Measurements from ENCODE around the gene HOXC12.

HOXC12 gene, protein sequence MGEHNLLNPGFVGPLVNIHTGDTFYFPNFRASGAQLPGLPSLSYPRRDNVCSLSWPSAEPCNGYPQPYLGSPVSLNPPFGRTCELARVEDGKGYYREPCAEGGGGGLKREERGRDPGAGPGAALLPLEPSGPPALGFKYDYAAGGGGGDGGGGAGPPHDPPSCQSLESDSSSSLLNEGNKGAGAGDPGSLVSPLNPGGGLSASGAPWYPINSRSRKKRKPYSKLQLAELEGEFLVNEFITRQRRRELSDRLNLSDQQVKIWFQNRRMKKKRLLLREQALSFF

DNA sequence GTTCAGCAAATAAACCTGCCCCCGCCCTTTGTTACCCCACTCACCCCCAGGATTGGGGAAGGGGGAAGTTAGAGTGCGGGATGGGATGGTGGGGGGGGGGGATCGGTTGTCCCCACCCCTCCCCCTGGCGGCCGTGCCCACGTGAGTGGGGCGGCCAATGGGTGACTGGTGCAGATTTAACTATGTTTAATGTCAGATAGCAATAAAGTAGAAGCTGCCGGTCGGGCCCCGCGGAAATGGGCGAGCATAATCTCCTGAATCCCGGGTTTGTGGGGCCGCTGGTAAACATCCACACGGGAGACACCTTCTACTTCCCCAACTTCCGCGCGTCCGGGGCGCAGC, at the start of gene HOXC12:
TSS of gene HOXC12 (plus strand) at position 210 of the 342 bp plus-strand sequence. CDS start at position 237, 27 bp downstream.
- no peak for DNase-seq

DNA sequence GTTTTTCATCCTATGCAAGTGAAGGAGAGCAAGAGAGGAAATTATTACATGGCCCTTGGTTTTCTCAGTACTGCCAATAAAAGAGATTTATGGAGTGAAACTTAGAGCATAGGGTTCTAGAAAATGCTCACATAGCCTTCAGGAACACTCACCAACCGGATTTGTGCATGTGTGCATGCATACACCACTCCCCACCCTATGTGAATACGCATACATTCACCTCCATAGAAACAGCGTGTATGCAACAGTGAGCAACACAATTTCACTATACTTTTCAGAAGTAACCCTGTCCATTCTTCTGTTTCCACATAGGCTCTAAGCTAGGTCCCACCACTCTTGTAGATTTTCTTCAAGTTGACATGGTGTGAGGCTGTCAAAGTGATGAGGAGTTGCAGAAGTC, 47.6 kb upstream of the HOXC12 start:
- no peak for DNase-seq

DNA sequence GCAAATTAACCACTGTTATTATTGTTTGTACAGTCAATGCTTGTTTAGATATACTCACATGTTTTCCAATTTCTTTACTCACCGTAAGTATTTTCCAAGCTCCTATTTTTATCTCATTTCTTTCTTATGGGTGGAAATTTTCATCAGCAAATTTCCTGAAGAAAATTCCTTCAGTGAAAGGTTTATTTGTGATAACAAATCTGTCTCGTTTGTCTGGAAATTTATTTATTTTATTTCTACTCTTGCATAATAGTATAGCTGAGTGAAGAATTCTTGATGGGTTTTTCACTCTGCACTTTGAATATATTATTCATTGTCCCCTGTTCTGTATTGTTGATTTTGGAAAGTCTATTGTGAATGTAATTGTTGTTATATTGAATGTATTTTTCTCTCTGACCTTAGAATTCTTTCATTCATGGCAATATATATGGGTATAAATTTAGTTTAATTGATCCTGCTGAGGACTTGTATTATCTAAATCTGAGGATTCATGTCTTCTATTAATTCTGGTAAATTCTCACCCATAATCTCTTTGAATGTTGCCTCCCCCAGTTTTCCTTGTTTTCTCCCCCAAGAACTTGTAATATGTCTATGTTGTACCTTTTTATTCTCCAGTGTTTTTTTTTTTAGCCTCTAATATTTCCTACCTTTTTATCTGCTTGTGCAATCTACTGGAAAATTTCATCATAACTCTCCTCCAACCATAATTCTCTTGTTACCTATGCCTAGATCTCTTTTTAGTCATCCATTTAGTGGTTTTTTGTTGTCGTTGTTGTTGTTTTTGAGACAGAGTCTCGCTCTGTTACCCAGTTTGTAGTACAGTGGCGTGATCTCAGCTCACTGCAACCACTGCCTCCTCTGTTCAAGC, 37.7 kb upstream of the HOXC12 start:
- no peak for DNase-seq

DNA sequence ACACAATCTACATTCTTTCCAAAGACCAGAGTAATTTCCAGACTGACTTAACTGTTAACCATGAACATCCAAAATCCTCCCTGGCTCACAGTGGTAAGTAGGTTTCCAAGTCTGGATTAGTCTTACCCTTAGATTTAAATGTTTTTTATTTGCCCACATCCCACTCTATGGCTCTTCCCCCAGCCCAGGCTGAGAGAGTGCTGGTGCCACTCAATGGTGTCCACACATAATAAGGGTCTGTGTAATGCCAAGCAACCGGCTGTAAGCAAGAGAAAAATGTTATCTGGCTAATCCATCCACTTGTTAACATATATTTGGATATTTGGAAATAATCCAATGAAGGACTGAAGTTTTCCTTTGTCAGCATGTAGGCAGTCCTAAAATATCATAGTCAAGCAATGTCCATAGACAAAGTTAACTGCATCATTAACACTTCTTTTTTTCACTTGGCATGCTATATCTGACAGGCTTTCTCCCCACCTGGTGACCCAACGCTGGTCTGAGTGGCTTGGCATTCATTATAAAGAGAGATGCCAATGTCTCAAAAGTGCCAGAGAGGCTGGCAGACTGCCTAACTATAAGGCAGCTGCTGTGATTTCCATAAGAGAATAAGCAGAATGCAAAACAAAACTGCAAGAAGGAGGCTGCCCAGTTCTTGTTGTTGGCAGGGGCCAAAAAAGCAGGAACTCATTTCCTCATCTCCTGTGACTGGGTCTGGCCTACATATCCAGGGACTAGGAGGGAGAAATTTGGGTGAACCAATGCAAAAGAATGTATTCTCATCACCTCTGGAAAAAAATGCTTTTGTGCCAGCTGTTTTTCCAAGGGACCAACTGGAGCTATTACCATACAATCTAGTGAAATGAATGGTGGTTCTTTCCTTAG, 29.9 kb upstream of the HOXC12 start:
- DNase-seq: no peak

DNA sequence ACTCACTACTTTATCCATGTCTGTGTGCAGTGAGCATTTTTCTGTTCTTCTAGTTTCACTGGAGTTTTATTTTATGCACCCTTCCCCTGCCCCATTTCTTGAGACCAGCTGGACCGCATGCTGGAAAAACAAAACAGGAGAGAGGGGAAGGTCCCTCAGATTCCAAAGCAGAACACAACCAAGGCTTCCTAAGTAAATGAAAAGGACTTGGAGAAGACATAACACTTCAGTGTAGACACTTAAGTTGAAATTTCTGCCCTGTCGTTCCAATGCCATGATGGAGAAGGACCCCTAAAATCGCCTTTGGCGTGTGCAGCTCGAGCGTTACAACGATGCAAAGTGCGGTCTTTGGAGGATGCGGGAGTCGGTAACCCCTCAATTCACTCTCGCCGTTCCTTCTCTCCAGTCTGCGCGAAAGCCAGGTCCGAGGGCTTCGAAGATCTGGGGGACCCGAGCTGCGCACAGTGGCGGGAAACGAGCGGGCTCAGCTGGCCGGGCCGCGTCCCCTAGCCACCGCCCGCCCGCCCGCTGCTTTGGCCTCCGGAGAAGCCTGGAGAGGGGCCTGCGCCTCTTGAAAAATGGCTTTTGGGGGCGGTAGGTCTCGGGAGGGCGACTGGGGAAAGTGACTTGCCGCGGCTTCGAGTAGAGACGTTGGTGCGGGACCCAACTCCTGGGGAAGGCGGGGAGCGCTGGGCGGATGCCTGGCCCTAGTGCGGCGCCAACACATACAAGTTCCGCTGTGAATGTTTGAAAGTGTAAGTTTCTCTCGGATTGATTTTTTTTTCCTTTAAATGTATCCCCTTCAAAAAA, 27.3 kb upstream of the HOXC12 start:
- no peak for DNase-seq

DNA sequence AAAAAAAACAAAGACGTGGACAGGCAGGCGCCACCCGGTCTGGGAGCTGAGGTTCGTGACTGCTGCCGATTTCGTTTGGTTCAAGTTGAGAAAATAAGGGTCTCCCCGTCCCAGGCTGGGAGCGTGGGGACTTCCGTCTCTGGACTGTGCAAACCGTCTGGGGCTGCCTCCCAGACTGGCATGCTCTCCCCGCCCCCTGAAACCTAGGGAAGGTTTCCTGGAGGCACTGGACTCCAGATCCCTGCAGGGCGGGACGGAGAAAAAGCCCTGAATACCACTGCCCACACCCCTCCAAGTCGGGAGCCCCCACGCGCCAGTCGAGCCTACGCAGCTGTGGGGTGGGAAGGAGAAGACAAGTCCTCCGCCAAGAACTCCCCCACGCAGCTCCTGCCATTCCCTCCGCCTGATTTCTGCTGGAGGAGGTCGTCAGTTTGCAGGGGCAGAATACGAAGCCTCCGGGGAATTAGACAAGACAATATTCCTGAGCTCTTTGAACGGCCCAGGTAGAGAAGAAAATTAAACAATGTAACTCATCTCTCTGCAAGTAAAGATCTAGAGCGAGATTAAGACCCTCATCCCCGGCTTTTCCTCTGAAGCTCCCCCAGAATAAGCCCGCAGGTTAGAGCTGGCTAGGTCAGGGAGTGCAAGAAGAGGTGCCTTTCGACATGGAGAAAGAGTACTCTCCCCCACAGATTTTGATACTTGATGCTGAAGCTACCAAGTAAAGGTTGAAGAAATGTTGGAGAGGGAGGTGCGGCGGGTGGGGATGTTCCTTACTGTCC, 26.5 kb upstream of the HOXC12 start:
- no peak for DNase-seq

DNA sequence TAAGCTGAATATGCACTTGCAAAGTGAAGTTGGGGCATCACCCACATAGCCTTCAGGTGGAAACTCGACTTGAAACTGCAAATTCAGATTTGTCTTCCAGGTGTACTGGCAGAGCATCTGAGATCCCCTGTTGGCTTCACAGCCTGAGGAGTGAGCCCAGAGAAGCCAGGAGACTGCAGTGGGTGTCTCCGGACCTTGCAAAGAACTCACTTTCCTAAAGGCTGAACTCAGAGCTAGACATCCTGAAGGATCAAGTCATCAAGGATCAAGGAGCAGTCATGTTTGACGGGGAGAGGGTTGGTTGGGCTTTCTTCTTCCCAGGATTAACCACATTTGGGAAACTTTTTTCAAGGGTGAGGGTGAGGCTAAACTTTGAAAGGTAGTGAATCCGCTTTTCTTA, 25.2 kb upstream of the HOXC12 start:
- no peak for DNase-seq

DNA sequence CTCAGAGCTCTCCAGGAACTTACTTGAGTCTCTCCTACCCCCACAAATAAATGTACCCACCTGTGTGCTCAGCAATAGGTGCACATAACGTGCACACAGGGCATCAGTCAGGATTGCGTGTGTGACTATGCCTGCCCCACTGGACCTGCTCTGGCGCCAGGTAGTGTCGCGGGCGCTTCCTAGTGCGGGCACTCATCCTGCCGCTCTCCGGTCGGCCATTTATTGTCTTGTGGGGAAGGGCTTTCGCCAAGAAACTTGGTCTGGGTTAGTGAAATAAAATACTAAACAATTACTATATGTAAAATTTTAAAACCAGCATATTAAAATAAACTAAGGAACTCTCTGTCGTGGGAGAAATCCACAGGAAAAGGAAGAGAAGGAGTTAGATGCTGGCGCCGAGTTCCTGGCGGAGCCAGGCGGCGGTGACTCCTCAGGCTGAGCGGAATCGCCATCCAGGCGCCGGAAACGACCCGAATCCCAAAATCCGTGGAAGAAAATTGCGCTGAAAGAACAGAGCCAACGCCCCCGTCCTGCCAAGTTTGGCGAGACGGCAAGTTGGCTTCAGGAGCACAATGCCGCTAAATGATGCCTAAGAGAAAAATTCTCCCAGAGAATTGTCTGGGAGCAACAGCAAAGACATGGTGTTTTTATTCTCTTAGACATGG, 24.0 kb upstream of the HOXC12 start:
- no peak for DNase-seq

DNA sequence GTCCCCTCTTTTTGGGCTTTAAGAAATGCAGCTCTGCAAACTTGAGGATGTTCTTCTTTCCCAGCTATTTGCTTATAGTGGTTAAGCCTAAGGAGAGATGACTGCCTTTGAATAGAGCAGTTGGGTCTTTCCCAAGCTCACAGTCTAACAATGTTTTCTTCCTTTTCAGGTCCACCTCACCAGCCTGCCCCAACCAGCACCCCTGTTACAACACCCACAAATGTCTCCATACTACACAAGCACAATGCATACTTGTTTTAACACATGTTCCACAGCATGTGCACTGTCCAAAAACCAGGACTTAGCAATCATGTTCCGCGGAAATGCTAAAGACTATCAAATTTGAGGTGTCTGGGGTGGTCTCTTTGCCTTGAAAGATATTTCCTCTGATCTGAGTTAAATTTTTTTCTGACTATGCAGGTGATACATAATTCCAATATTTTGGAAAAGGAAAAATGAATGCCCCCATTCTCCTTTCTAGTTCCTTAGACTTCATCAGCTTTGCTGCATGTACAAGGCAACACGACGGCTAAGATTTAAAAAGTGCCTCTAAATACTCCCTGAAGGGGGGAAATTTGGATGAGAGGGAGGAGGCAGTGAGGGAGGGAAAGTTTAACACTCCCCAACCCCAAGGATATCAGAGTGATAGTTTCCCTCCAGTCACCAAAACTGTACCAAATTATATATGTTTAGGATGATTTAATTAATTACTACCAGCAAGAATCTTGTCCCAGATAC, 22.7 kb upstream of the HOXC12 start:
- DNase-seq: no peak

DNA sequence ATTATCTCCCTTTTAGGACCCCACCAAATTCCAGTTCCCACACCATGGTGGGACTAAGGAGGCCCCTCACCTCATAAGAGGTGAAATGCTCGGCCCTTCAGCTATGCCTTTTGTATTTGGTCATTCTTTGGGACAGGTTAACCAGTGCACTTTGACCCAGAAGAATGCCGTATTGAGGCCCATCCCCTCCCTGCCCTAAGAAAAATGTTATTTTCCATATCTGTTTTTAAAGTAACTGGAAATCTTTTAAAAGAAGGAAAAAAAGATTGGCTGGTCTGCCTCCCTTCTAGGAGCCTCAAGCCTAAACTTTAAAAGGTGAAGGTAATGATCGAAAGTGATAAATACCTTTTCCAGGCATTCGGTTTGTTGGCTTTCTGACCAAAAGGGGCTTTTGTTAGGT, 21.8 kb upstream of the HOXC12 start:
- no peak for DNase-seq

DNA sequence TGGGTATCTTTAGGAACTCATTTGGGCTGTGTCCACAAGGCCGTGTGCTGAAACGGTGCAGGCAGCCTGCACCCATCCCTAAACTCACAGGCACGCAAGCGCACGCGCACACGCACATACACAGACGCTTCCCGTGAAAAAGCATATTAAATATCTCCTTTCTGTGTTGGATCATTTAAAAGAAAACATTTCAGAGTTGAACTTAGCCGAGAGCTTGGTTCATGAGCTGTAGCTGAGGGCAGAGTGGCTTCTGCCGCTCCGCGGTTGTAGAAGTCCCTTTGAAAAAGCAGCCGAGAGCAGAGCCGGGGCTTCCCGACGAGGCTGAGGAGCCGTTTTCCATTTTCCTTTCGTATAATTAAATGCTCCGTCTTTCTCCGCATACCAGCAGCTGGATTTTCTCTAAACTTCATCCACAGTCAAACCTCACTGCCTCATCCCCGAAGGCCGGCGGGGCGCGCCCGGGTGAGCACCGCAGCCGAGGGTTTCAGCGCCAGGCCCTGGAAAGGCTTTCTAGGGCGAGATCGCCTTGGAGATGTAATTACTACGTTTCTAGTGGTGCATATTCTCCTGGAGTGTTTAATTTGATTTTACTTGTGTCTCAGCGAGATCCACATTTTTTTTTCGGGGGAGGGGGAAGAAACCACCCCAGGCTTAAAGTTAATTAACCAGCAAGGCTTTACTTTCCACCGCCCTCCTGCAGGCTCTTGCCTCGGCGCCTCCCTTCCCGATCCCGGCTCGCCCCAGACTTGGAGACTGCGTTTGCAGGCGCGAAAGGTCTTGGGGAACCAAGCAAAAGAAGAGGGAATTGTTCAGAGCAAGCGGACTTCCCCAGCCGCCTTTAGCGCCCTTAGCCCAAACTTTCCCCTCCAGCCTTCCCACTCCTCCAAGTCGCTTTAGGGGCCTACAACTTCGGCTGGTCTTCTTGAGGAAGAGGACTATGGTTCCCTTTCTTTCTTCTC, 19.0 kb upstream of the HOXC12 start:
- no peak for DNase-seq

DNA sequence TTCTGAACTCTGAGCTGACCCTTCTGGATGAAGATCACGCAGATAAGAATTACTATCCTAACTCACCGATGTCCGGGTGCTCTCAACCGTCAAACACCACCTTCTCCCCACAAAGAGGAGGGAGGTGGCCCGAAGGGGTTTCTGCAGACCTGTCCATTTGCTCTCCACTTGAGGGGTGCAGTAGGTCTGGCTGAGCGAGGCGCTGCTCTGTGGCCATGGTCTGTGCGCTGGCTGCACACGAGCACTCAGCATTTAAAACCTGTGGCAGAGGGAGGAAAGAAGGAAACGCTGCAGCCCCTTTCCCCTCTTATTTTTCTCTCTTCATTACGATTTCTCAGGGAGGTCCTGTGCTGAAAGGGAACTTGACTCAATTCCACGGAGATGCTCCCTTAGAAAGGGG, 17.6 kb upstream of the HOXC12 start:
- DNase-seq: no peak

DNA sequence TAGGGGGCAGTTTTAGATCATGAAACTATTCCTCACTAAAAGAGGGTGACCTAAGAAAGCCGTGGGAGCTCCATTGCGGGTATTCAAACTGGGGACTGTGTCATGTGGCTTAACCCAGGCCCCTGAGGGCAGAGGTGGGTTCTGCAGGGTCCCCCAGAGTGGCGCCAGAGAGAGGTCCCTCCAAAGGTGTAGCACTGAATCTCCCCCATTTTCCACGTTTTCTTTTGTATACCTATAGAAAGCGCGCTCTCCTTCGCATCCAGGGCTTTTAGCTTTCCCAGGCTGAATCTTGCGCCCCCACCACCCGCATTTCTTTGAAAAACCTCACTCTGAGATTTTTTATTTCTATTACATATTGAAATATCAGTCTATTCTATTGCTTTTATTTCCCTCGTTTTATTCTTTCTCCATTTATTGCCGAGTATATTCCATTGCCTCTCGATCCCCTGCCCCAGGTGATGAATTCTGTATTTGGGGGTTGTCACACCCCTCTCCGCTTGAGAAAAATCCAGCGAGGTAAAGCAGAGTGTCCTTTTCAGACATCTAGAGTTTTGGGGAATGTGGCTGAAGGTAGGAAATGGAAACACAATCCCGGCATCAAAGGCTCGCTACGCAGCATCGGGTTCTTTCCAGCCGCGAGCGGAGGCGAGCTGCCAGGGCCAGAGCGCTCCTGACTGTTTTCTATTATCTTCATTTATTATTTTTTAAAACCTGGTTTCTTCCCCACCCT, 16.9 kb upstream of the HOXC12 start:
- no peak for DNase-seq

DNA sequence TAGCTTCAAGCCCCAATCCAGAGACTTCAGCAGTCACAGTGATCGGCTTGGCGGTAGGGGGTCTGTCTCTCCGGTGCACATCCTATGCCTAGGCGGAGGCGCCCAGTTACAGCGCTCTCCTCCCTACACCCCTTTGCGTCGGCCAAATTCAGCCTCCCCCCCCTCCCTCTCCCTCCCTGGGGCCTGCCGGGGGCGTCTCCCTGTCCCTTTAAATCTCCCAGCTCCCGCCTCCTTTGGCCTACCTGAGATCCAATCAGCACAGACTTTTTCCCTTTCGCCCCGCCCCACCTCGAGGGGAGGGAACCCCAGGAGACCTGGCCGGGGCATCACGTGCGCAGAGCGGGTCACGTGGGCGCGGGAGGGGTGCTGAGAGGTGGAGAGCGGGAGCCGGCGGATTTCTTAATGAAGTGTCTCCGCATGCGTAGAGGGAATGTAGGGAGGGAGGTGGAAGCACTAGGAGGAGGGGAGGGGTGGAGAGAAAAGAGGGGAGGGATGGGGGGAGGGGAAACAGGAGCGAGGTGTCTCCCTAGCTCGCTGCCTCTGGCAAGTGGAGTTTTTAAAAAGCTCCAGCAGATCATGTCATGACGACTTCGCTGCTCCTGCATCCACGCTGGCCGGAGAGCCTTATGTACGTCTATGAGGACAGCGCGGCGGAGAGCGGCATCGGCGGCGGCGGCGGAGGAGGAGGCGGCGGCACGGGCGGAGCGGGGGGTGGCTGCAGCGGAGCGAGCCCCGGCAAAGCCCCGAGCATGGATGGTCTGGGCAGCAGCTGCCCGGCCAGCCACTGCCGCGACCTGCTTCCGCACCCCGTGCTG, 16.2 kb upstream of the HOXC12 start, which contains the start of gene HOXC13:
TSS of gene HOXC13 (plus strand) at position 506 of the 815 bp plus-strand sequence. CDS start at position 582, 76 bp downstream.
- DNase-seq: peak in 2 of 6 experiments; percentile 26 to 37

DNA sequence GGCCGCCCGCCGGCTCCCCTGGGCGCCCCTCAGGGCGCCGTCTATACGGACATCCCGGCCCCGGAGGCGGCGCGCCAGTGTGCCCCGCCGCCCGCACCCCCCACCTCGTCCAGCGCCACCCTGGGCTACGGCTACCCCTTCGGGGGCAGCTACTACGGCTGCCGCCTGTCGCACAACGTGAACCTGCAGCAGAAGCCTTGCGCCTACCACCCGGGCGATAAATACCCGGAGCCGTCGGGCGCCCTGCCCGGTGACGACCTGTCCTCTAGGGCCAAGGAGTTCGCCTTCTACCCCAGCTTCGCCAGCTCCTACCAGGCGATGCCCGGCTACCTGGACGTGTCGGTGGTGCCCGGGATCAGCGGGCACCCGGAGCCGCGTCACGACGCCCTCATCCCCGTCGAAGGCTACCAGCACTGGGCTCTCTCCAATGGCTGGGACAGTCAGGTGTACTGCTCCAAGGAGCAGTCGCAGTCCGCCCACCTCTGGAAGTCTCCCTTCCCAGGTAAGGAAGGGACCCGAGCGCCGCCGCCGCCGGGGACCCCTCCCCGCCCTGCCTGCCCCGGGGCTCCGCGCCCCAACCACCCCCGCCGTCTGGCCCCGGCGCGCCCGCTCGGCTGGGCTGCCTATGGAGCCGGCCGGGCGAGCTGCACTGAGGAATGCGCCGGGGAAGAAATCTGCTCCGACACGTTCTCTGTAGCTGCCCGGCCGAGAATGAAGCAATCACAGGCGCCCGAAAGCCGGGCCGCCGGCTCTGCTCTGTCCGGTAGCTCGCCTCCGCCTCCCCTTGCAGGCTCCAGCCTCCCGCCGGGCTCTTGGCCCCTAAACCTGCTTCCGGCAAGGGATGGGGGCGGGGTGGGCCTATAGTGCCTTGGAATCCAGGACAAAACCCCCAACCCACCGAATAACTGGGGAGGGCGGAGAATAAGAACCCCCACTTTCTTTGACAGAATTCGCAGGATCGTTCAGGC, 15.3 kb upstream of the HOXC12 start:
- no peak for DNase-seq

DNA sequence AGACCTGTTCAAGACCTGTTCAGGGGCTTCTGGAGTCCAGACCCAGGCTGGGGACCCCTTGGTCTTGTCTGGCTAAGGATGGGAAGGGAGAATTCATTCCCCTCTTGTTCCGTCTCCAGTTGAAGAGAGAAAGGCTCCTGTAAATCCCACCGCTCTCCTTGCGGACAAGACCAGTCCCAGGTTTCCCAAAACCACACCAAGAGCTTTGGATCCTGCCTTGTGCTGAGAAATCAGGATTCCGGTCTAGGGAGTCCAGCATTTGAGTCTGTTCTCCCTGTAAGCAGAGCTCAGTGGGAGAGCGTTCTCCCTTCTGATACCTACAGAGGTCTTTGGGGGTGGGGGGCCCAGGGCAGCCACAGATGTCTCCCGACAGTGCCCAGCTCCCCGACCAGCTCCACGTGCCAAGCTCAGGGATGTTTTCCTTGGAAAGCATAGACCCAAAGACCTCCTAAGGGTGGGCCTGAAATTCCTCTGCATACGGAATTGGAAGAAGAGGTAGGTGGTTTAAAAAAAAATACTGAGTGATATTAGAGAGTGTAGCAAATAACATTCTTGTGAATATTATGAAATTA, 14.2 kb upstream of the HOXC12 start:
- no peak for DNase-seq
